ENCODE measurements around the gene NUDCD3. TPM values are rescaled to one million over a fixed set of nuclear protein-coding genes. Genes with fewer than 3 reads are reported as not detected.

The NUDCD3 gene
- polyA plus RNA-seq, 1 experiment = 61.4 TPM

- DNase-seq (ENCODE audit: low read depth, low spot score) = no peak
- CTCF ChIA-PET = interaction anchor here (0.5 kb wide), 1 partner anchor 18 kb away, joined by 4 read pairs; no protein-coding TSS in a partner anchor
- no peak for TF ChIP-seq CTCF (IDR thresholded peaks at IDR 0.05; ENCODE audit: low read depth, low read length)
- Histone ChIP-seq H3K4me3 (ENCODE audit: low read depth, low read length) (no peak overlapping the region), H3K27me3 (ENCODE audit: control insufficient read depth, insufficient read depth, low read length) (no peaks in the 10 kb centered on the region), H3K27ac (ENCODE audit: low read depth, low read length) (no peak overlapping the region), H3K9me3 (ENCODE audit: control insufficient read depth, insufficient read depth, low read length) (no peaks in the 10 kb centered on the region)
- POLR2A ChIA-PET = no interaction called here
Observed at GRCh38 chr7:44470135-44470479, 20.4 kb downstream of the NUDCD3 start.

- Histone ChIP-seq H3K4me3 (ENCODE audit: low read depth, low read length) (no peak overlapping the region), H3K27me3 (ENCODE audit: control insufficient read depth, insufficient read depth, low read length) (no peaks in the 10 kb centered on the region), H3K27ac (ENCODE audit: low read depth, low read length) (no peak overlapping the region), H3K9me3 (ENCODE audit: control insufficient read depth, insufficient read depth, low read length) (no peaks in the 10 kb centered on the region)
- no peak for DNase-seq (ENCODE audit: low read depth, low spot score)
- POLR2A ChIA-PET = no interaction called here
- CTCF ChIA-PET = interaction anchor here (0.5 to 1.3 kb wide), 2 partner anchors 18 to 229 kb away, joined by 4 to 12 read pairs; no protein-coding TSS in a partner anchor
- TF ChIP-seq CTCF (IDR thresholded peaks at IDR 0.05; ENCODE audit: low read depth, low read length) = no peak
Observed at GRCh38 chr7:44469461-44470134, 20.9 kb downstream of the NUDCD3 start.

- ChIA-PET POLR2A (interaction anchor here (0.7 kb wide), 1 partner anchor 107 kb away, joined by 7 read pairs; no protein-coding TSS in a partner anchor), CTCF (interaction anchor here (0.6 to 0.7 kb wide), 2 partner anchors 10 to 226 kb away, joined by 3 to 4 read pairs; no protein-coding TSS in a partner anchor)
- TF ChIP-seq CTCF (IDR thresholded peaks at IDR 0.05; ENCODE audit: low read depth, low read length) = no peak
- no peak for DNase-seq (ENCODE audit: low read depth, low spot score)
- no peak overlapping the region for H3K27ac ChIP-seq (ENCODE audit: low read depth, low read length)
- no peaks in the 10 kb centered on the region for H3K27me3 ChIP-seq (ENCODE audit: control insufficient read depth, insufficient read depth, low read length)
- no peaks in the 10 kb centered on the region for H3K9me3 ChIP-seq (ENCODE audit: control insufficient read depth, insufficient read depth, low read length)
- no peak overlapping the region for H3K4me3 ChIP-seq (ENCODE audit: low read depth, low read length)
Observed at GRCh38 chr7:44467217-44467548, 23.3 kb downstream of the NUDCD3 start.

GRCh38 chr7:44466300-44467216 lies 23.9 kb downstream of the NUDCD3 start:
- H3K27ac ChIP-seq (ENCODE audit: low read depth, low read length) = no peak overlapping the region
- no peak for TF ChIP-seq CTCF (IDR thresholded peaks at IDR 0.05; ENCODE audit: low read depth, low read length)
- H3K9me3 ChIP-seq (ENCODE audit: control insufficient read depth, insufficient read depth, low read length) = no peaks in the 10 kb centered on the region
- DNase-seq (ENCODE audit: low read depth, low spot score) = no peak
- no peaks in the 10 kb centered on the region for H3K27me3 ChIP-seq (ENCODE audit: control insufficient read depth, insufficient read depth, low read length)
- ChIA-PET POLR2A (no interaction called here), CTCF (interaction anchor here (0.6 to 0.7 kb wide), 2 partner anchors 11 to 226 kb away, joined by 3 to 4 read pairs; no protein-coding TSS in a partner anchor)
- no peak overlapping the region for H3K4me3 ChIP-seq (ENCODE audit: low read depth, low read length)

GRCh38 chr7:44465490-44465889 lies 25.0 kb downstream of the NUDCD3 start:
- POLR2A ChIA-PET = no interaction called here
- H3K27ac ChIP-seq (ENCODE audit: low read depth, low read length) = no peak overlapping the region
- TF ChIP-seq CTCF (IDR thresholded peaks at IDR 0.05; ENCODE audit: low read depth, low read length) = no peak
- CTCF ChIA-PET = interaction anchor here (0.6 kb wide), 1 partner anchor 25 kb away, joined by 3 read pairs; no protein-coding TSS in a partner anchor
- DNase-seq (ENCODE audit: low read depth, low spot score) = no peak
- H3K27me3 ChIP-seq (ENCODE audit: control insufficient read depth, insufficient read depth, low read length) = no peaks in the 10 kb centered on the region
- no peaks in the 10 kb centered on the region for H3K9me3 ChIP-seq (ENCODE audit: control insufficient read depth, insufficient read depth, low read length)
- no peak overlapping the region for H3K4me3 ChIP-seq (ENCODE audit: low read depth, low read length)

All from AG04450 (cell line).